Skin epidermis (tissue), 12 donors: ENCODE results near the gene IMMP1L.

Experiments used
- H3K27ac ChIP-seq, 21 experiments: fragments of 200-600 bp; sonication (generic) in 11 of 21; one replicate each; pipeline ENCODE4 v1.5.0; 2020; ENCODE audit warnings: mild to moderate bottlenecking in 3 of 21, inconsistent platforms in 2 of 21, moderate library complexity in 2 of 21
- H3K4me3 ChIP-seq, 7 experiments: fragments of 200-600 bp; sonication (generic) in 2 of 7; one replicate each; pipeline ENCODE4 v1.5.0; 2020; ENCODE audit warnings: inconsistent platforms in 2 of 7, mild to moderate bottlenecking in 2 of 7, moderate library complexity in 1 of 7

Gene IMMP1L

GRCh38 chr11:31478223-31478590, 31.2 kb downstream of the IMMP1L start:
- Histone ChIP-seq H3K27ac (no peak overlapping the region), H3K4me3 (no peak overlapping the region)

- Histone ChIP-seq H3K4me3 (no peak overlapping the region), H3K27ac (no peak overlapping the region)
Measured at GRCh38 chr11:31477528-31478222, 31.7 kb downstream of the IMMP1L start.

- Histone ChIP-seq H3K4me3 (no peak overlapping the region), H3K27ac (no peak overlapping the region)
Measured at GRCh38 chr11:31474083-31474482, 35.3 kb downstream of the IMMP1L start.

GRCh38 chr11:31464436-31464835, 45.0 kb downstream of the IMMP1L start:
- Histone ChIP-seq H3K27ac (no peak overlapping the region), H3K4me3 (no peak overlapping the region)

DNA sequence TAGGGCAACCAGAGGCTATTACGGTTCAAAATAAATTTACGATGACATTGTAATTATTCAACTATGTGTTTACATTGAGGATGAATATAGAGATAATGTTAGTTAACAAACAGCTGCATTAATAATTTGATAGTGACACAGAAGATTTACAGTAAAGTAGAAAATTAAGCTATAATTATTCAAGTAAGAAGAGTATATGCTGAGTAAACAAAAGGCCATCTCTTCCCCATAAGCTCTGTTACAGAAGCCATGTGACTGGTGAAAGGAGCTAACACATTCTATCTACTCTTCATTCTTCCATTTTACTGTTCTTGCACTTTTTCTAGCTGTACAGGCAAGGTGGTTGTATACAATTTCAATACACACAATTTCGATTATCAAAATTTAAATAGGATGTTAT, 54.2 kb downstream of the IMMP1L start:
- H3K4me3 ChIP-seq = no peak overlapping the region
- no peak overlapping the region for H3K27ac ChIP-seq

- Histone ChIP-seq H3K27ac (no peak overlapping the region), H3K4me3 (no peak overlapping the region)
Measured at GRCh38 chr11:31450841-31451240, 58.6 kb downstream of the IMMP1L start.

DNA sequence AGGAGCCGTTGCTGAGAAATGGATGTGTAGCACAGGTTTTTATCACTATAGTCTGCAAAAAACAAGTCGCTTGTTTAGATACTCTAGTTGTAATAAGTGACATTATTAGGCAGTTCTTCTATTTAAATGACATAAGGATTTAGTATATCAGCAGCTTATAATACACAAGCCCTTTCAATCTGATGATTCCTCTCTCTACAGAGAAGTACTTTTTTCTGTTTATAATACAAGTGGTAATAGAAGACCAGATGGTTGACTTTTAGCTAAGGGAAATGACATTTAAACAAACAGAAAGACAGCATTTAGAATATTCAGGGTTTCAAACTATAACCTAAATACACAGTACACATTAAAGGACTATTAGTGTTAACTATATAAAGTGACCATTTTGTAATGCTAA, 60.4 kb downstream of the IMMP1L start:
- Histone ChIP-seq H3K4me3 (no peak overlapping the region), H3K27ac (no peak overlapping the region)

DNA sequence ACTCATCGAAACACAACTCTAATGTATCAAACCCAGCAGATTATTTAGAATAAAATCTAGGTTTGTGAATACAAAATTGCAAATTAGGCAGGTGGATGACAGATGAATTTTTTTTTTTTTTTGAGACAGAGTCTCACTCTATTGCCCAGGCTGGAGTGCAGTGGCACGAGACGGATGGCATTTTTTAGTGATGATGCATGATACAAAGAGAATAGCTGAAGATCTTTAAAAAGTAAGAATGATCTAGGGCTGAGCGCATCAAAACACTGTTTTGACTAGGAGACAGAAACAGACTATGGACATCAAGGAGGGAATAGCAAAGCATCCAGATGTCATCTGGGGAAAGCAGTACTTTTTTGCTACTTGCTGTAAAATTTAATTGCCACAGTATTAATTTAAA, 63.8 kb downstream of the IMMP1L start:
- no peak overlapping the region for H3K27ac ChIP-seq
- no peak overlapping the region for H3K4me3 ChIP-seq

DNA sequence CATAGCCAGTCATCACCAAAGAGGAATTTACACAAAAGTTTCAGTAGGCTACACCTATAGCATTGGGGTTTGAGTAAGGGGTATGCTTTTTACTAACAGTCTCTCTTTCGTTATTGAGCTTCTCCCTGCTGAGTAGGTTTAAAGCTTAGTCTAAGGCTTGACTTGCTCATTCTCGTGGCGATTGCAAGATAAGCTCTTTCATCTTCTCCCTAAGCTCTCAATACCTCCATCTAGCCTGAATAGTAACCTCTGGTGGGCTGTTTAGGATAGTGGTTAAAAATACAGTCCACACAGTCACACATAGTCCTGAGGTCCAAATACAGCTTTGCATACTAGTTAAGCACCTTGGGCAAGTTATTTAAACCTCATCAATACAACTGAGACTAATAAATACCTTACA, 65.6 kb downstream of the IMMP1L start:
- no peak overlapping the region for H3K4me3 ChIP-seq

DNA sequence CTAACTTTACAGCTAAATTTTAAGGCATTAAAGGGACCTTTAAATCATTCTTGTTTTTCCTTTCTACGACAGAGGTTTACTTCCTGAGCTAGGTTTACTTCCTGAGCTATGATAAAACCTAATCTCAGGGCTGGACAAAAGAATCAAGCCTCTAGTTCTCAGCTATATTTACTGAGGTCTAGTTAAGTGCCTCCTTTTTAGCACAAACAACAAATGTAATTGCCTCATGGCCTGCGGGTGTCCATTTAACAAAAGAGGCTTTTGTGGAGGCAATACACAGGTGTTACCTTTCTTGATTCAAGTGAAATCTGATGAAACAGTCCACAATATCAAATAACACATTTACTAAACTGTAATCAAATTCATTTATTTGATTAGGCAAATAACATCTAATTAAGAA, 67.3 kb downstream of the IMMP1L start:
- no peak overlapping the region for H3K27ac ChIP-seq
- H3K4me3 ChIP-seq = no peak overlapping the region

More for the DNA sequence above, 65.6 kb downstream of the IMMP1L start:
- no peak overlapping the region for H3K27ac ChIP-seq

DNA sequence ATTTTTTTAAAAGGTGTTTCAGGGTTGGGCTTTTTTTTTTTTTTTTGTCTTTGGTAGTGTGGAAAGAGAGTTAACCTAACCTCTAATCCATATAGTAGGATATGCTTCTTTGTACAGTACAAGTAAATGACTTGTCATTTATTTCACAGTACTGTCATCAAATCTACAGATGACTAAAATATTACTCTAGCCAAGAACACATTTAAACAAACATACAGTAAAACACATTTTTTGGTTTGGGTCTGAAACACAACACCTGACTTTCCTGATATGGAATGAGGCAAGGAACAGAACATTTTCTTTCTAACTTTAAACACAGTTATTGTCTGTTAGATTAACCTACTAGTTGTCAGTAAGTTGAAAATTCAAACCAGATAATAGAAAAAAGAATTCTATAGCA, 68.1 kb downstream of the IMMP1L start:
- Histone ChIP-seq H3K27ac (no peak overlapping the region), H3K4me3 (no peak overlapping the region)

DNA sequence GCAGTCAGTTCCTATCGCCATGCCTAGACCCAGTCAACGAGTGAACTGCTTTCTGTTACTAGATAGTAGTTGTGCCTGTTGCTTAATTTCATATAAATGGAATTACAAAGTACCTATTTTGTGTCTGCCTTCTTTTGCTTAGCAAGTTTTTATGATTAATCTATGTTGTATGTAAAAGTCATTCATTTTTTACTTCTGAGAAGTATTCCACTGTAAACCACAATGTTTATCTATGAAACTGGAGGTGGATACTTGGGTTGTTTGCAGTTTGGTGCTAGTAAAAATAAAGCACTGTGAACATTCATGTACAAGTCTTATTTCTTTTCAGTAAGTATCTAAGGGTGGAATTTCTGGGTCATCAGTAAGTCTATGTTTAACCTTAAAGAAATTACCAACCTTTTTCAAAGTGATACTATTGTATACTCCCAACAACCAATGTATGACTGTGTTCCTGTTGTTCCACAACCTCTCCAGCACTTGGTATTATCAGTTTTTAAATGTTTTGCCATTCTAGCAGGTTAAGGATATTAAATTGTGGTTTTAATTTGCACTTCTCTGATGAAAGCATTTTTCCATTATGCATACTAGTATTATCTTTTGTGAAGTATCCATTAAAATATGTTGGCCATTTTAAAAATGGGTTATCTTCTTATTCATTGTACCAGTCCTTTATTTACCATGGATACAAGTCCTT, 71.5 kb downstream of the IMMP1L start:
- H3K27ac ChIP-seq = no peak overlapping the region
- H3K4me3 ChIP-seq = no peak overlapping the region

- no peak overlapping the region for H3K4me3 ChIP-seq
- no peak overlapping the region for H3K27ac ChIP-seq
Measured at GRCh38 chr11:31433851-31434250, 75.6 kb downstream of the IMMP1L start.

DNA sequence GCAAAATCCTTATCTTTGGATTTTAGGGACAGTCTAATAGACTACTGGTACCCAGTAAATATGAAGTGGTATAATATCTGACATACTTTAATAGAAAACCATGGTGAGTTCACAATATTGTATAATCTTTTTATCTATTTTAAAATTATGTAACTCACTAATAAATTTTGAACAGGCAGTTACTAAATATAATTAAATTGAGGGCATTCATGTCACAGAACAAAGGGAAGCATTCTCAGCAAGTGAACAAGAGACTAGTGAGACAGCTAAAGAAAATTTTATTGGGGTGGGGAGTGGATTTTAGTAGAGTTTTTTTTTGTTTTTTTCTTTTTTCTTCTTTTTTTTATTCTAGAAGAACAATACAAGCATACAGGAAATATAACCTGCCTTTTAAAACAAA, 84.8 kb downstream of the IMMP1L start:
- Histone ChIP-seq H3K4me3 (no peak overlapping the region), H3K27ac (no peak overlapping the region)

- no peak overlapping the region for H3K27ac ChIP-seq
- H3K4me3 ChIP-seq = no peak overlapping the region
Measured at GRCh38 chr11:31422703-31423102, 86.7 kb downstream of the IMMP1L start.

- no peak overlapping the region for H3K4me3 ChIP-seq
- H3K27ac ChIP-seq = no peak overlapping the region
Measured at GRCh38 chr11:31421820-31422219, 87.6 kb downstream of the IMMP1L start.

GRCh38 chr11:31419669-31420068, 89.8 kb downstream of the IMMP1L start:
- no peak overlapping the region for H3K4me3 ChIP-seq
- no peak overlapping the region for H3K27ac ChIP-seq

- Histone ChIP-seq H3K4me3 (no peak overlapping the region), H3K27ac (no peak overlapping the region)
Measured at GRCh38 chr11:31419138-31419537, 90.3 kb downstream of the IMMP1L start.

DNA sequence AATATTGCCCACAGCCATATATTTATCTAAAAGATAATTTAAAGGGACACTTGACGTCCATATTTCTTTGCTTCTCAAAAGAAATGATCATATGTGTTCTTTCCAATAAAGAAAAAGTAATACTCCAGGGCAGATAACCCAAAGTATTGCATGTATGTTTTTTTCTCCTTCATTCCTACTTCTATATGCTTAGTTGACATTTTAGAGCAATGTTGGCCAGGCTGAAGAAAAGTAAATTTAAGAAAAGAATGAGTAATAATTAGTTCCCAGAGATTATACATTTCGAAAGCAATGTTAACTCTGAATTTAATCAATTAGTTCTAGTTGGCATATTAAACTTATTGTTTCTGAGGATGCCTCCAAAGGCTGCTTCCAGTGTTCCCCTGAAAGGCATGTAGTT, 91.6 kb downstream of the IMMP1L start:
- no peak overlapping the region for H3K27ac ChIP-seq
- H3K4me3 ChIP-seq = no peak overlapping the region

DNA sequence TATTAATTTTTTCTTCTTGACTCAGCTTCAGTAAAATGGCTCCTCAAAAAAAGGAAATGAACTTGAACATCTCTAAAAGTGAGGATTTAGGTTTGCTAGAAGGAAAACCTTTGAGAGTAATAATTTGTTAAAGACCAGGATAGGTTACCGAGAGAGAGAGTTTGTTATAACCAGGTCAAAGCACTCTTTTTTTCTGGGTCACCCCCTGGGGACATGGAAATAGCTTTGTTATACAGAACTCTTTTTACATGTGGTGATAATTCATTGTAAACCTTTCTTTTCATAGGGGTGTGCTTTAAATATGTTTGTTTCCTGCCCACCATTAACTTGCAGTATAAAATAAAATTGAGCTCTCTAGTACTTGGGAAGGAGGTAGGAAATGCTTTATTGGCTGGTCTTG, 92.1 kb downstream of the IMMP1L start:
- H3K4me3 ChIP-seq = no peak overlapping the region
- H3K27ac ChIP-seq = no peak overlapping the region

- no peak overlapping the region for H3K4me3 ChIP-seq
- no peak overlapping the region for H3K27ac ChIP-seq
Measured at GRCh38 chr11:31415435-31415834, 94.0 kb downstream of the IMMP1L start.

DNA sequence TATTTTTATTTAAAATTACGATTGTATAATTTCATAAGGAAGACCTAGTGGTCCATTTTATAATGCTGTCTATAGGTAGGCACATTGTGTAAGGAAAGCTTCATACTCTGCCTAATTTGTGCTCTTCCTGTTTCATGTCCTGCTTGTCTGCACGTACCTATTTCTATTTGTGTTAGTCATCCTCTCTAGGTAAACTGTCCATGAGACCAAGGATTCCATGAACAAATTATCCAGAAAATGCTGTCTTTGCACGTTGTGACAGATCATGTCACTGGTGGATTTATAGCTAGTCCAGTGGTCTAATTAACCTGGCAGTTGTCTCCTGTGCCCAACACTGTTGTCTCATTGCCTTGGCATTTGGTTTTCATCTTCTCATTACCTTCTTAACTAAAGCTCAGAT, 95.1 kb downstream of the IMMP1L start:
- no peak overlapping the region for H3K27ac ChIP-seq

More for the DNA sequence above, 95.1 kb downstream of the IMMP1L start:
- H3K4me3 ChIP-seq = no peak overlapping the region
